HG03135 (cell line): ENCODE results near the gene PLCB3.

Source experiments
- ATAC-seq: cut with Tn5 transposase; IDR thresholded peaks from one replicate; pipeline ENCODE4 v1.9.1; 2021; ENCODE audit warnings: mild to moderate bottlenecking, moderate library complexity; ENCODE audit not compliant: unreplicated experiment

PLCB3 gene

DNA sequence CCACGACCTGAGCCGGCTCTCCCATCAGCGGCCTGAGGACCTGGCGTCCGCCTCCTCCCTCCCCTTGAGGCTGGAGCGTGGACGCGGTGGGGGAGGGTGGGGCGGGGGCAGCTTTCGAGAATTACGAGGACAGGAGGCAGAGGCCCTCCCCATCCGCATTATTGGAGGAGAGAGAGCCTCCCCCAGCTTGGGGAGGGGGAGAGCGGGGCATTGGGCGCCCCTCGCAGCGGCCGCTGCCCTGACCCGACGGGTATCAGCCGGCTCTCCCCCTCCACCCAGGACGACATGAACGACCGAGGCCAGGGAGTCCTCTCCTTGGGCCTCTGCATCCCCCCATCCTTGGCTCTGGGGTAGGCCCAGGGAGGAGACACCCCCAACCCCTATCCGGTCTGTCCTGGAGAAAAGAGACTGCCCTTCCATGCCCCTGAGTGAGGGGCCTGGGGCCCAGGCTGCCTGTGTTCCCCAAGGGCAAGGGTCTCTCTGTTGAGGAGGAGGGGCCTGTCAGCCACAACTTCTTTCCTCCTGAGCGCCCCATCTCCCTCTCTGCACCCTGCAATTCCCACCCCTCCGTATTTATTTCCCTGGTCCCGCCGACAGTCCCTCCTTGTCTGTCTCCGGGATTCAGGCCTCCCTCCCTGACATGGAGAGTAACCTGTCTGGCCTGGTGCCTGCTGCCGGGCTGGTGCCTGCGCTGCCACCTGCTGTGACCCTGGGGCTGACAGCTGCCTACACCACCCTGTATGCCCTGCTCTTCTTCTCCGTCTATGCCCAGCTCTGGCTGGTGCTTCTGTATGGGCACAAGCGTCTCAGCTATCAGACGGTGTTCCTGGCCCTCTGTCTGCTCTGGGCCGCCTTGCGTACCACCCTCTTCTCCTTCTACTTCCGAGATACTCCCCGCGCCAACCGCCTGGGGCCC is 34.8 kb downstream of the PLCB3 start:
- no peak for ATAC-seq

DNA sequence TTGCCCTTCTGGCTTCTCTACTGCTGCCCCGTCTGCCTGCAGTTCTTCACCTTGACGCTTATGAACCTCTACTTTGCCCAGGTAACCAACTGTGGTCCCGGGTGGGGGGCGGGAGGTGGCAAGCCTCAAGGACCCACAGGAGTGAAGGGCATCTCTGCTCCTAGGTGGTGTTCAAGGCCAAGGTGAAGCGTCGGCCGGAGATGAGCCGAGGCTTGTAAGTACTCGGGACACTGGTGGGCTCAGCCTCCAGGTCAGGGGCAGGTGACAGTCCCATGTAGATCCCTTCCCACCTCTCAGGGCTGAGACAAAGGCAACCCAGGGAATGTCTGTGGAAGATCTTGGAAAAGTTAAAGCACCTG is 35.5 kb downstream of the PLCB3 start:
- ATAC-seq = no peak

DNA sequence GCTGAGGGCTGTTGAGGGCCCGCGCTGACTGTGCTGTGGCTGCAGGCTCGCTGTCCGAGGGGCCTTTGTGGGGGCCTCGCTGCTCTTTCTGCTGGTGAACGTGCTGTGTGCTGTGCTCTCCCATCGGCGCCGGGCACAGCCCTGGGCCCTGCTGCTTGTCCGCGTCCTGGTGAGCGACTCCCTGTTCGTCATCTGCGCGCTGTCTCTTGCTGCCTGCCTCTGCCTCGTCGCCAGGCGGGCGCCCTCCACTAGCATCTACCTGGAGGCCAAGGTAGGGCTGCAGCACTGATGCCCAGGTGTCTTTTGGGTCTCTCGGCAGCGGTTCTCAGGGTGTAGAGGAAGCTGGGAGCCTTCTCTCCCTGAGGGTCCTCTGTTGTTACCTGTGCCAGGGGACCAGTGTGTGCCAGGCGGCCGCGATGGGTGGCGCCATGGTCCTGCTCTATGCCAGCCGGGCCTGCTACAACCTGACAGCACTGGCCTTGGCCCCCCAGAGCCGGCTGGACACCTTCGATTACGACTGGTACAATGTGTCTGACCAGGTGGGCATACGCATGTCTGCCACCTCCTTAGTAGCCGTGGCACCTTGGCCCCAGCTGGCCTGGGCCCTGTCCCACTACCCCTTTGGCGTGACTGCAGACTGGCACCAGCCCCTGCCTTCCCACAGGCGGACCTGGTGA is 36.5 kb downstream of the PLCB3 start:
- no peak for ATAC-seq

DNA sequence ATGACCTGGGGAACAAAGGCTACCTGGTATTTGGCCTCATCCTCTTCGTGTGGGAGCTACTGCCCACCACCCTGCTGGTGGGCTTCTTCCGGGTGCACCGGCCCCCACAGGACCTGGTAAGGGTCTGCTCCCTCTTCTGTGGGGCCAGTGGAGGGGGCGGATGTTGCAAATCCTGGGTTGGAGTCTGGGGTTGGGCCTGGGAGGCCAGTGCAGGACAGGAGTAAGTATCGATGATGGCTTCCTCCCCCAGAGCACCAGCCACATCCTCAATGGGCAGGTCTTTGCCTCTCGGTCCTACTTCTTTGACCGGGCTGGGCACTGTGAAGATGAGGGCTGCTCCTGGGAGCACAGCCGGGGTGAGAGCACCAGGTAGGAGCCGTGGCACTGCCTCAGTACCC is 37.0 kb downstream of the PLCB3 start:
- ATAC-seq = no peak

DNA sequence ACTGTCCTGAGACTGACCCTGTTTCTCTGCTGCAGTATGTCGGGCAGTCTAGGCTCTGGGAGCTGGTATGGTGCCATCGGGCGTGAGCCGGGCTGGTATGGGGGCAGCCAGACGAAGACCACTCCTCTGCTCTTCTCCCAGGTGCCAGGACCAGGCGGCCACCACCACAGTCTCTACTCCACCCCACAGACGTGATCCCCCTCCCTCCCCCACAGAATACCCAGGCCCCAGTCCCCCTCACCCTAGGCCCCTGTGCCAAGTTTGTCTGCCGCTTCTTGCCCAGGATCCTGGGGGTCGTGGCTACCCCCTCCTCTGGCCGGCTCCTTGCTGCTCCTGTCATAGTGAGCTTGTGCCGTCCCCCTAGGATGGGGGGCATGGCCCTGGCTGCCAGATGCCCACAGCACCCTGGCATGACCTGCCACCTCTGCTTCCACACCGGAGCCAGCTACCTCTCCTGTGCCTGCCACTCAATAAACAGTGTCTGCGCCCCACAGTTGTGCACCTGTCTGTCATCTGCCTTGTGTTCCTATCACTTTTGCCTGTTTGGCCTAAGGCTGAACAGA is 37.8 kb downstream of the PLCB3 start:
- no peak for ATAC-seq

DNA sequence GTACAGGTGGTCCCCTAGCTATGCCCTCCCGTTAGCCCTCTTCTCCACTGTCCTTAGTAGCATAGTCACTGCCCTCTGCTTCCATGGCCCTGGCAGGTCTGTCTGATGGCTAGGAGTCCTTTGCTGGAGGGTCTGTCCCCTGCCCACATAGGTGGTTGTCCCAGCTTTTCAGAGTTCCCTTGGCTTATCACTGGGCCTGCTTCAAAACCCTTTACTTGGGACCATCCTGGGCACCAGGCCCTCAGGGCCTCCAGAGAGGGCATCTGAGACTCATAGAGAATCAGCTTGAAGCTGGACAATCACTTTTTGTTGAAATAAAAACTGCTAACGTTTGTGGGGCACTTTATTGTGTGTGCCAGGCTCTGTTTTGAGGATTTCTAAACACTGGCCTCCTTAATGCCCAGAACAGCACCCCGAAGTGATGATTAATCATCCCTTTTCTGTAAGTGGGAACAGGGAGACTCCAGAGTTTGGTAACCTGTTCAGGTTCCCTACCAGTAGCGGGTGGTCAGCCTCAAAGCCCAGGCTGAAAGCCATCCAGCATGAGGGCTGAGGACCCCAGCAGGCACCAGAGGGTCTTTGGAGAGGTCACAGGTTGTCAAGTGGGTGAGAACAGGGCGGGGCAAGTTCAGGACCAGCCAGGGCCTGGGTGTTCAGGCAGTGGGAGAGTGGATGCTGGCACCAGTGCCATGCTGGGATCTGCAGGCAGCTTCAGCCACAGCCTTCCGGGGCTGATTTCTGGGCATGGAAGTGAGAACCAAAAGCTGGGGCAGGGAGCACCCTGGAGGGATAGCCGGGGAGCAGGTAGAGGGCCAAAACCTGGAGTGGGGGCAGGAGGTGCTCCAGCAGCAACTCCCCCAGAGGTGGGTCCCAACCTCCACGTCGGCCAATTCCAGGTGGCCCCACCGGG is 39.3 kb downstream of the PLCB3 start:
- no peak for ATAC-seq

DNA sequence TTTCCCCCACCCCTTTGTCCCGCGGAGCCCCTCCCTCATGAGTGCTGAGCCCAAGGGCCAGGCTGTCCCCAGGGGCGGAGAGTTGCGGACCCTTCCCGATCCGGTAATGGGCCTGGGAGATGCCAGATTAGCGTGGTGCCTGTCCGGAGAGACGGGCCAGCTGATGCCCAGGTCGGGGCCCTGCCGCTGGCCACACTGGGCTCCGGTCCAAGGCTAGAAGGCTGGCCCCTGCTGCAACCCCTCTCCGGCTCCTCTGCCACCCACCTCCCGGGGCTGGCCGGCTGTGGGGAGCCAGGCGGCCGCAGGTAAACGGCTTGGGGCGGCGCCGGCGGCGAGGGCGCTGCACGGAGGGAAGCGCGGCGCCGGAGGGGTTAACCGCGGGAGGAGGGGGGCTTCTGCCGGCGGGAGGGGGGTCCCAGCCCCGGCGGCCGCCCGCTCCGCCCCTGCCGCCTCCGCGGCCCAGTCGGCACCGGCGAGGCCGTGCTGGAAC is 40.0 kb downstream of the PLCB3 start, which contains the start of gene KCNK4:
TSS of gene KCNK4 (plus strand) at position 41 of the 490 bp plus-strand sequence. CDS start 1,717 bp downstream, outside the sequence.
- no peak for ATAC-seq

DNA sequence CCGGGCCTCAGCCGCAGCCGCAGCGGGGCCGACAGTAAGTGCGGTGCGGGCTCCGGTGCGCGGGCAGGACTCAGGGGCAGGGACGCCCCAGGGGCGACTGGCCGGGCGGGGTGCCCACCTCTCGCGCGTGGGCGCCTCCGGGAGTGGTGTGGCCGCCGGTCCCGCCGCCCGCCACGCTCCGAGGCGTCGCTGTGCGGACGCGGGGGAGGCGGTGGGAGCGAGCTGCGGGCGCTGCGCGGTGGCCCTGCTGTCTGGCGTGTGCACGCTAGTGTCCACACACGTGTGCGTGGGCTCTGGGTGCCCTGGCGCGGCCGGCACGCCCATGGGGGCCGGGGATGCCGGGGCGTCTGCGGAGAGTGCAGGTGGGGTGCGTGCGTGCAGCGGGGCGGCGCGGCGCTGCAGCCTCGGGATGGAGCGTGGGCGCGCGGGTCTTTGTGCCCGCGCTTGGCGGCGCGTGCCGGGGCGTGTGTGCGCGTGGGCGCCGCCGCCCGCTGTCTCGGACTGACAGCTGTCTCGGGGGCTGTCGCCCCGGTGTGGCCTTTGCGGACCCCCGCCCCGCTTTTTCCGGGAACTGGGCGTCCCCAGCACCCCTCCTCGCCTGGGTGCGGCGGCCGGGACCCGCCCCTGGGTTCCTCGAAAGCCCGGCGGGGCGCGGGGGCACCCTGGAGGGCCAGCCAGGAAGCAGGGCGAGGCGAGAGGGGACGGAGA is 40.6 kb downstream of the PLCB3 start:
- no peak for ATAC-seq

DNA sequence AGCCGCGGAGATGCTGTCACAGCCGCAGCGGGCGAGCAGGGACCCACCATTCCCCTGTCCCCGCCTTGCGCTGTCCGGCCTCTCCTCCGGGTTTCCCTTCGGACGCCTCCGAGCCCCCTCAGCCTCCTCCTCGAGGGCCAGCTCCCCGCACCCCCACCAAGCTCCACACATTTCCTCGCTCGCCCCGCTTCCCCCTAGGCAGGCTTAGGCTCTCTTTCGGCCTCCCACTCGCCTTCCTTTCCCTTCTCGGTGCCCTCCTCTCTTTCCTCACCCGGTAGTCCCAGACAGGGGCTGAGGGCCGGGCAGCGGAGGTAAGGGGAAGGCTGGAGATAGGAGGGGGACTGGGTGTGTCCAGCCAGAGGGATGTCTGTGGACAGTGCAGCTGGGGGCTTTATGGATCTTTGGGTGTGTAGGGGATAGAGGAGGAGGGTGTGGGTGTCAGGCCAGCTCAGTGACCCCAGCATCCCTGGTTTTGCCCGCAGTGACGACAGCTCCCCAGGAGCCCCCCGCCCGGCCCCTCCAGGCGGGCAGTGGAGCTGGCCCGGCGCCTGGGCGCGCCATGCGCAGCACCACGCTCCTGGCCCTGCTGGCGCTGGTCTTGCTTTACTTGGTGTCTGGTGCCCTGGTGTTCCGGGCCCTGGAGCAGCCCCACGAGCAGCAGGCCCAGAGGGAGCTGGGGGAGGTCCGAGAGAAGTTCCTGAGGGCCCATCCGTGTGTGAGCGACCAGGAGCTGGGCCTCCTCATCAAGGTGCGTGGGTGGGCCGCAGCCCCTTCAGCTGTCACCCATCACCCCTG is 41.3 kb downstream of the PLCB3 start:
- no peak for ATAC-seq

DNA sequence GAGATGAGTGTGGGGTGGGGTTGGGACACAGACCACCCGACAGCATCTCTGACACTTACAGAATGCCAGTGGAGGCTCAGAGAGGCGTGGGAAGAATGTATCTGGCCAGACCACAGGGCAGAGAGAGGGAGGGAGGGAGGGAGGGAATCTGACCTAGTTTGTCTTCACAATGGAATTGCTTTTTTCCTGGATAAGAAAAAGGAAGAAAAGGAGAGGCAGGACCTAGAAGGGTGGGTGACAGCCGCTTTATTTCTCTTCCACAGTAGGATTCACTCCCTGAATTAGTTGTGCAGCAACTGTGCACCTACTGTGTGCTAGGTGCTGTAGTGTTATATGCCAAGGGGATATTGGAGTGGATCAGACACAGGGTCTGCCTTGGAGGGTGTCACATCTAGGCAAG is 43.4 kb downstream of the PLCB3 start:
- no peak for ATAC-seq

DNA sequence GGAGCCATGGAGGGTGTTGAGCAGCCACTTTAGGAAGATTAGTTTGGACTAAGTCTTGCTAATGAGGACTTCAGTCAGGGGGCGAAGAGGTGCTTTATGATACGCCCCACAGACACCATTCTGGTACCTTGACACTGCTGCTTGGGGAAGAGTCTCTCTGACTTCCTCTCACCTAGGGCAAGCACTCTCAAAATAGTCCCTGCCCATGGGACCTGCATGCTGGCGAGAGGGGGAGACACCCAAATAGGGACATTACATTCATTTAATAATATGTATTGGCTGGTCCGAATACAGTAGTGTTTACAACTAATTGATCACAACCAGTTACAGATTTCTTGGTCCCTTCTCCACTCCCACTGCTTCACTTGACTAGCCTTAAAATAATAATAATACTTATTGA is 44.4 kb downstream of the PLCB3 start:
- no peak for ATAC-seq

DNA sequence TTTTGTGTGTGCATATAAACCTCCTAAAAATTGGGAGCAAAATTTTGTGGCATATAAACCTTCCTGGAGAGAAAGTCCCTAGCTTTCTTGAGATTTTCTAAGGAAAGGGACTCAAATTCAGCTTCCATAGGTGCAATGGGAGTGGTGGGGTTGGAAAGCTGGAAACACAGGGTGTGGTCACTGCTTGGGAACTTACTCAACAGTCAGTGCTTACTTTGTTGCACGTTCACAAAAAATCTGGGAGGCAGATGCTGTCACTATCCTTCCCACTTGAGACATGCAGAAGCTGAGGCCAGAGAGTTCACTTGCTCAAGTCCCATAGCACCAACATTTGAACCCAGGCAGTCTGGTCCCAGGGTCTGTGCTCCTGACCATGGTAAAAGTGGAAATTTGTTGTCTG is 44.9 kb downstream of the PLCB3 start:
- no peak for ATAC-seq

DNA sequence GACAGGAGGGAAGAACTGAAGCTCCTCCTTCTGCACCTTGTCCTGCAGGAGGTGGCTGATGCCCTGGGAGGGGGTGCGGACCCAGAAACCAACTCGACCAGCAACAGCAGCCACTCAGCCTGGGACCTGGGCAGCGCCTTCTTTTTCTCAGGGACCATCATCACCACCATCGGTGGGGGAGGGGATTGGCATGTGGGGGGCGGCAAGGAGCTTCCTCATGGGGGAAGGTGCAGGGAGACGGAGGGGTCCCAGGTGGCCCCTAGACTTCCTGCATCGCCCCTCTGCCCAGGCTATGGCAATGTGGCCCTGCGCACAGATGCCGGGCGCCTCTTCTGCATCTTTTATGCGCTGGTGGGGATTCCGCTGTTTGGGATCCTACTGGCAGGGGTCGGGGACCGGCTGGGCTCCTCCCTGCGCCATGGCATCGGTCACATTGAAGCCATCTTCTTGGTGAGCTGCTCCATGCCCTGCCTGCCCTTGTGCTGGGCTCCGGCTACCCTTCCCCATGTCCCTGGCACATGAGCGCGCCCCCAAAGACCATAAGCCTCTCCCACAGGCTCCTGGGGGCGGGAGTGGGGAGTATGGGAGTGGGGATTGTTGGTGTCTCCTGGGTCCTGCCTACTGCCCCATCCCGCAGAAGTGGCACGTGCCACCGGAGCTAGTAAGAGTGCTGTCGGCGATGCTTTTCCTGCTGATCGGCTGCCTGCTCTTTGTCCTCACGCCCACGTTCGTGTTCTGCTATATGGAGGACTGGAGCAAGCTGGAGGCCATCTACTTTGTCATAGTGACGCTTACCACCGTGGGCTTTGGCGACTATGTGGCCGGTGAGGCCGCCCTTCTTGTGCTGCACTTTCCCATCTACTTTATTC is 45.7 kb downstream of the PLCB3 start:
- ATAC-seq = no peak

DNA sequence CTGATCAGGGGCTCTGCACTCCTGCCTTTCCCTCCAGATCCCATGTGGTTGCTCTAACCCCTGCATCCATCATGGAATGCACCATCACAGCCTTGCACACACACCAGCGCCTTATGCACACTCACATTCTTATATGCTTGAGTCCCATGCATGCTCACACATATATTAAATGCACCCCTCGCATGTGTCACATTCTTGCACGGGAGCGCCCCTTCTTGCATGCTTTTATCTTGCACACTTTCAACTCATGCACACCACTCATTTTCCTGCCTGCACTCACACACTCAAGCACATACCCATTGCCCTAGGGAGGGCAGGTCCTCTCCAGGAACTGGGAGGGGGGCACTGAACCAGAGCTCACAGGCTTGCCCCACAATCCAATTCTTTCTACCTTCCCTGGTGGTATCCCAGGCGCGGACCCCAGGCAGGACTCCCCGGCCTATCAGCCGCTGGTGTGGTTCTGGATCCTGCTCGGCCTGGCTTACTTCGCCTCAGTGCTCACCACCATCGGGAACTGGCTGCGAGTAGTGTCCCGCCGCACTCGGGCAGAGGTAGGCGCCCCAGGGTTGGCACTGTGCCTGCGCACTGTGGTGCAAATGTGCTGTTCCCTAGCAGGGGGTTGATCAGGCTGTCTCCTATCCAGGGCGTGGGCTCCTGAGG is 46.5 kb downstream of the PLCB3 start:
- no peak for ATAC-seq

DNA sequence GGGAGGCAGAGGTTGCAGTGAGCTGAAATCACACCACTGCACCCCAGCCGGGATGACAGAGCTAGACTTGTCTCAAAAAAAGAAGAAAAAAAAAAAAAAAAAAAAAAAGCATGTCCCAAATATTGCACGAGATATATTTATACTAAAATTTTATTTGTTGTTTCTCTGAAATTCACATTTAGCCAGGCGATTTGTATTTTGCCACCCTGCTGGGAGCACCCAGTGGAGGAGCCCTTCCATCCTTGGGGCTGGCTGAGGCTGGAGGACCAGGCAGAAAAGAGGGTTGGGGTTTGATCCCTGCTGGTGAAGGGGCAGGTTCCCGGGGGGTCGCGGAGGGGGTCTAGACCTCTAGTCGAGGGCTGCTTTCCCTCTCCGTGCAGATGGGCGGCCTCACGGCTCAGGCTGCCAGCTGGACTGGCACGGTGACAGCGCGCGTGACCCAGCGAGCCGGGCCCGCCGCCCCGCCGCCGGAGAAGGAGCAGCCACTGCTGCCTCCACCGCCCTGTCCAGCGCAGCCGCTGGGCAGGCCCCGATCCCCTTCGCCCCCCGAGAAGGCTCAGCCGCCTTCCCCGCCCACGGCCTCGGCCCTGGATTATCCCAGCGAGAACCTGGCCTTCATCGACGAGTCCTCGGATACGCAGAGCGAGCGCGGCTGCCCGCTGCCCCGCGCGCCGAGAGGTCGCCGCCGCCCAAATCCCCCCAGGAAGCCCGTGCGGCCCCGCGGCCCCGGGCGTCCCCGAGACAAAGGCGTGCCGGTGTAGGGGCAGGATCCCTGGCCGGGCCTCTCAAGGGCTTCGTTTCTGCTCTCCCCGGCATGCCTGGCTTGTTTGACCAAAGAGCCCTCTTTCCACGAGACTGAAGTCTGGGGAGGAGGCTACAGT is 47.9 kb downstream of the PLCB3 start:
- no peak for ATAC-seq

DNA sequence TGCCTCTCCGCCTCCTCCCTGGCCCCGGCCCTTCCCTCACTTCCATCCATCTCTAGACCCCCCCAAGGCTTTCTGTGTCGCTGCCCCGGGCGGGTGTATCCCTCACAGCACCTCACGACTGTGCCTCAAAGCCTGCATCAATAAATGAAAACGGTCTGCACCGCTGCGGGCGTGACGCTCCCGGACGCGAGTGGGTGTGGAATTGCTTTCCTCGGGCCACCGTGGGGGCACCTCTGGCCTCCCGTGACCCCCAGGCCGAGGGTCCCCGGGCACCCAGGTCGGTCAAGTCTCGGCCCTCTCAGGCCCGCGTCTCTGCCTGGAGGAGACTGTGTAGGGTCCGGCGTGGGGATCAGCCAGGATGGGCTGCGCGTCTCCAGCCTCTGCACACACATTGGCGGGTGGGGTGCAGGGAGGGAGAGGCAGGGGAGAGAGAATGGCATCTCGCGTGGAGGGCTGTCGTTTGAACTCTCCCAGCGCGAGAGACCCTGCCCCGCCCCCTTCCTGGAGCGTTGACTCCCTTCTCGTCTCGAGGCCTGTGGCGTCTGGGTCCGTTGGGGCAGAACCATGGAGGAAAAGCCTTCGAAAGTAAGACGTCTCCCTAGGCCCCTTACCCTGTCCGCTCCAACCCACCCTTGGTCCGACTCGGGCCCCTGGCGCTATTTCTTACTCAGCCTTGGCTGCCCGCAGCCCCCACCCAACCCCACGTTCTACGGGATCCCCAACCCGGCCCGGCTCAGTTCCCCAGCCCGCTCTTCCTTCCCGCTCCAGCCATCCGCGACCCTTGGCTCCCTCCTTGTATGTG is 48.7 kb downstream of the PLCB3 start, which contains the start of gene CATSPERZ:
TSS of gene CATSPERZ (plus strand) at position 512 of the 802 bp plus-strand sequence. CDS start at position 565, 53 bp downstream.
- ATAC-seq = no peak
